IMR-90 (cell line): Measurements from ENCODE around the gene MXD4.

Experiments
- CEBPB ChIP-seq: IDR thresholded peaks from 2 replicates; pipeline ENCODE4 v1.6.1; 2012; ENCODE audit warnings: low read depth, low read length, improper control_type of control experiment
- CTCF ChIP-seq: conservative IDR thresholded peaks from 2 replicates; pipeline ENCODE4 v1.5.1; 2012; ENCODE audit warnings: mild to moderate bottlenecking, low read depth, low read length, improper control_type of control experiment
- MAFK ChIP-seq: IDR thresholded peaks from 2 replicates; pipeline ENCODE4 v1.6.1; 2012; ENCODE audit warnings: low read depth, low read length, improper control_type of control experiment
- MAZ ChIP-seq: IDR thresholded peaks from 2 replicates; pipeline ENCODE4 v1.6.1; 2012; ENCODE audit warnings: low read depth, mild to moderate bottlenecking, low read length, improper control_type of control experiment, moderate library complexity, borderline replicate concordance
- NFE2L2 ChIP-seq: fragments of 150-350 bp; IDR thresholded peaks from 2 replicates; pipeline ENCODE4 v1.6.1; 2016; ENCODE audit warnings: low read depth, mild to moderate bottlenecking, low read length
- POLR2A ChIP-seq: IDR thresholded peaks from 2 replicates; pipeline ENCODE4 v1.6.1; 2012; ENCODE audit warnings: mild to moderate bottlenecking, low read depth, low read length
- RCOR1 ChIP-seq: IDR thresholded peaks from 2 replicates; pipeline ENCODE4 v1.6.1; 2012; ENCODE audit warnings: mild to moderate bottlenecking, low read length, improper control_type of control experiment; ENCODE audit not compliant: insufficient replicate concordance

- TF ChIP-seq POLR2A: no peak
- no peak for TF ChIP-seq CTCF
- TF ChIP-seq MAFK: no peak
- TF ChIP-seq MAZ: no peak
- no peak for TF ChIP-seq NFE2L2
- TF ChIP-seq CEBPB: no peak
- no peak for TF ChIP-seq RCOR1
Measured at GRCh38 chr4:2219233-2219760, 42.6 kb downstream of the MXD4 start.
